ENCODE measurements around the gene ADGRV1.

Gene ADGRV1

DNA sequence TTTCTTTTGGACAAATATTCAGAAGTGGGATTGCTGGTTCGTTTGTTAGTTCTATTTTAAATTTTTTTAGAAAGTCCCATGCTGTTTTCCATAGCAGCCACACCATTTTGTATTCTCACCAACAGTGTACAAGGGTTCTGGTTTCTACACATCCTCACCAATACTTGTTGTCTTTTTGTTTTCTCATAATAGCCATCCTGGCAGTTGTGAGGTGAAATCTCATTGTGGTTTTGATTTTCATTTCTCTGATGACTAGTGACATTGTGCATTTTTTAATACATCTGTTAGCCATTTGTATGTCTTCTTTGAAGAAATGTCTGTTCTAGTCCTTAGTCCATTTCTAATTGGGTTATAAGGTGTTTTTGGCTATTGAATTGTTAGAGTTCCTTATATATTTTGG is 610.3 kb downstream of the ADGRV1 start:
- TF ChIP-seq TAF1 (IDR thresholded peaks at IDR 0.05; ENCODE audit: borderline replicate concordance, insufficient read depth, low read length) (no peak), FOXP2 (optimal IDR thresholded peaks at IDR 0.05; ENCODE audit: borderline replicate concordance, extremely low read depth, extremely low read length, insufficient read depth) (no peak), POLR2AphosphoS5 (IDR thresholded peaks at IDR 0.05; ENCODE audit: low read depth, low read length) (no peak), SIN3A (IDR thresholded peaks at IDR 0.05; ENCODE audit: borderline replicate concordance, insufficient read depth, low read length) (no peak)
- TF ChIP-seq, protein P1, sequence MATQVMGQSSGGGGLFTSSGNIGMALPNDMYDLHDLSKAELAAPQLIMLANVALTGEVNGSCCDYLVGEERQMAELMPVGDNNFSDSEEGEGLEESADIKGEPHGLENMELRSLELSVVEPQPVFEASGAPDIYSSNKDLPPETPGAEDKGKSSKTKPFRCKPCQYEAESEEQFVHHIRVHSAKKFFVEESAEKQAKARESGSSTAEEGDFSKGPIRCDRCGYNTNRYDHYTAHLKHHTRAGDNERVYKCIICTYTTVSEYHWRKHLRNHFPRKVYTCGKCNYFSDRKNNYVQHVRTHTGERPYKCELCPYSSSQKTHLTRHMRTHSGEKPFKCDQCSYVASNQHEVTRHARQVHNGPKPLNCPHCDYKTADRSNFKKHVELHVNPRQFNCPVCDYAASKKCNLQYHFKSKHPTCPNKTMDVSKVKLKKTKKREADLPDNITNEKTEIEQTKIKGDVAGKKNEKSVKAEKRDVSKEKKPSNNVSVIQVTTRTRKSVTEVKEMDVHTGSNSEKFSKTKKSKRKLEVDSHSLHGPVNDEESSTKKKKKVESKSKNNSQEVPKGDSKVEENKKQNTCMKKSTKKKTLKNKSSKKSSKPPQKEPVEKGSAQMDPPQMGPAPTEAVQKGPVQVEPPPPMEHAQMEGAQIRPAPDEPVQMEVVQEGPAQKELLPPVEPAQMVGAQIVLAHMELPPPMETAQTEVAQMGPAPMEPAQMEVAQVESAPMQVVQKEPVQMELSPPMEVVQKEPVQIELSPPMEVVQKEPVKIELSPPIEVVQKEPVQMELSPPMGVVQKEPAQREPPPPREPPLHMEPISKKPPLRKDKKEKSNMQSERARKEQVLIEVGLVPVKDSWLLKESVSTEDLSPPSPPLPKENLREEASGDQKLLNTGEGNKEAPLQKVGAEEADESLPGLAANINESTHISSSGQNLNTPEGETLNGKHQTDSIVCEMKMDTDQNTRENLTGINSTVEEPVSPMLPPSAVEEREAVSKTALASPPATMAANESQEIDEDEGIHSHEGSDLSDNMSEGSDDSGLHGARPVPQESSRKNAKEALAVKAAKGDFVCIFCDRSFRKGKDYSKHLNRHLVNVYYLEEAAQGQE (IDR thresholded peaks at IDR 0.05; ENCODE audit: insufficient read depth in 1 of 2, low read depth in 2 of 2, low read length in 2 of 2), result no peak

DNA sequence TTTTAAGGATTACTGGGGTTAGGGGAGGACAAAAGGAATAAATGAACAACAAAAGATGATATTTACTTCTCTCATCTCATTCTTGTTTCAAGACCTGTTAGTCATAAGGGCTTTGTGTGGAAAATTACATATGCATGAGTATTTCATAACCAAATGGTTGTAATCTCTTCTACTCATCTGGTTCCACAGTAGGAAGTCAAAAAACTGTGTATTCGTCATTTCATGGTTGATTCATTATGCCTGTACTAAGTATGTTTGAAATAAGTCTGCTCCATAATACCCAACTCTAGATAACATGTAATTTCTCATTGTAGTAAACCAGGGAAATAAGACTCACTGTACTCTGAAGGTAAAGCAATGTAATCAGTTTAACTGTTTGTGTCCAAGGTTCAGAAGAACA is 611.7 kb downstream of the ADGRV1 start:
- TF ChIP-seq POLR2AphosphoS5 (IDR thresholded peaks at IDR 0.05; ENCODE audit: low read depth, low read length) (no peak), FOXP2 (optimal IDR thresholded peaks at IDR 0.05; ENCODE audit: borderline replicate concordance, extremely low read depth, extremely low read length, insufficient read depth) (no peak), SIN3A (IDR thresholded peaks at IDR 0.05; ENCODE audit: borderline replicate concordance, insufficient read depth, low read length) (no peak), TAF1 (IDR thresholded peaks at IDR 0.05; ENCODE audit: borderline replicate concordance, insufficient read depth, low read length) (no peak)
- TF ChIP-seq, protein P1 (IDR thresholded peaks at IDR 0.05; ENCODE audit: insufficient read depth in 1 of 2, low read depth in 2 of 2, low read length in 2 of 2), result no peak

DNA sequence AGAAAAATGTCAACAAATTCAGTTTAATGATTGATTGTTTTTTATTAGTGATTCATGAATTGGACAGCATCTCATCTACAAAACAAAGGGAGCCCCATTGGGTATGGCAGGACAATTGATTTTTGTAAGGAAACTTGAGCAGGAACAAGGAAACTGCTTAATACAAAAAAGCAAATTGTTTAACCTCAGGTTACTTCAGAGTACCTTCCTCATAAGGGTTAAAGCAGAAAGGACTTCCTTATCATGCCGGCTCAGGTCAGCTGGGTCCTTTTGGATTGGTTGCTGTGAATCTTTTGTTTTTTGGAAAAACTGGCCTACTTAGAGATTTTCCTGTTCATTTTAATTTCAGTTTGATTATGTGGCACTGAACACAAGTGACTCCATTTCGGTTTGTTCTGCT is 612.7 kb downstream of the ADGRV1 start:
- TF ChIP-seq TAF1 (IDR thresholded peaks at IDR 0.05; ENCODE audit: borderline replicate concordance, insufficient read depth, low read length) (no peak), FOXP2 (optimal IDR thresholded peaks at IDR 0.05; ENCODE audit: borderline replicate concordance, extremely low read depth, extremely low read length, insufficient read depth) (no peak), SIN3A (IDR thresholded peaks at IDR 0.05; ENCODE audit: borderline replicate concordance, insufficient read depth, low read length) (no peak), POLR2AphosphoS5 (IDR thresholded peaks at IDR 0.05; ENCODE audit: low read depth, low read length) (no peak)
- TF ChIP-seq, protein P1 (IDR thresholded peaks at IDR 0.05; ENCODE audit: insufficient read depth in 1 of 2, low read depth in 2 of 2, low read length in 2 of 2), result no peak

DNA sequence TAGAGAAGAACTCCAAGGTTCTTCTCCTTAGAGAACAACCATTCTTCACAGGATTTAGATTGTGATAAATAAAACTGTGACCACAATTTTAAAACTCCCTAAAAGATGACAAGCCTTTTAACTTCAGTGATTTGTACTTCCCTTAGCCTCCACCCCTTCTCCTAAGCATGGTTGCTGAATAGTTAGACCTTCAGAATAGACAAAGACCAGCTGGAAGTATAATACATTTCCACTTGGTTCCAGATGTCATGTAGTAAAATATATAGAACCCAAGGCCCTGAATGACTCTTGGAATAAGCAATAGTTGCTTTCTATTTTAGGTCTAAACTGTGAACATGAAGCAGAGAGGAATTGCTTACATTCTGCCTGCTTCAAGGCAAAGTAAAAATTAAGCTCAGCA is 615.8 kb downstream of the ADGRV1 start:
- TF ChIP-seq TAF1 (IDR thresholded peaks at IDR 0.05; ENCODE audit: borderline replicate concordance, insufficient read depth, low read length) (no peak), SIN3A (IDR thresholded peaks at IDR 0.05; ENCODE audit: borderline replicate concordance, insufficient read depth, low read length) (no peak), POLR2AphosphoS5 (IDR thresholded peaks at IDR 0.05; ENCODE audit: low read depth, low read length) (no peak)
- TF ChIP-seq, protein P1 (IDR thresholded peaks at IDR 0.05; ENCODE audit: insufficient read depth in 1 of 2, low read depth in 2 of 2, low read length in 2 of 2), result no peak

DNA sequence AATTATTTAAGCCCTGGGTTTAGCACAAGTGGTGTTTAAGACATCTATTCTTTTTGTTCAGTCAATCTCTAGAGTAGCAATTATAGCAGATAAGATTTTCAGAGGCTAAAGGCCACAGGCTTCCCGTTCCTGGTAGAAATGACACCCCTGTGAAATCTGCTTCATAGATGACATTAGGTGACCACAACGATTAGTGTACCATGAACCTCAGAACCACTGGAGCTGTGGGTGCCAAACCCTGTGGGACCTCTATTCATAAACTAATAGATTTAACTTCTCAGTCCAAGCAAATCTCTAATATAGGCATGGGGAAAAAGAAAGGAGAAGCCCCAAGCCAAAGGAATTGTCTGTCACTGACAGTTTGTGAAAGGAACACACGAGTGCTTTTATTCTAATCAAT is 617.1 kb downstream of the ADGRV1 start:
- TF ChIP-seq POLR2AphosphoS5 (IDR thresholded peaks at IDR 0.05; ENCODE audit: low read depth, low read length), result no peak
- TF ChIP-seq SIN3A (IDR thresholded peaks at IDR 0.05; ENCODE audit: borderline replicate concordance, insufficient read depth, low read length), result no peak
- TF ChIP-seq FOXP2 (optimal IDR thresholded peaks at IDR 0.05; ENCODE audit: borderline replicate concordance, extremely low read depth, extremely low read length, insufficient read depth), result no peak
- TF ChIP-seq TAF1 (IDR thresholded peaks at IDR 0.05; ENCODE audit: borderline replicate concordance, insufficient read depth, low read length), result no peak
- TF ChIP-seq, protein P1 (IDR thresholded peaks at IDR 0.05; ENCODE audit: insufficient read depth in 1 of 2, low read depth in 2 of 2, low read length in 2 of 2), result no peak

Data from PFSK-1 (cell line).